OCI-LY3 (cell line): ENCODE data around the gene SMURF1.

Experiments used
- EZH2phosphoT487 ChIP-seq: fragments of 200-600 bp; shearing (Covaris generic); IDR thresholded peaks from 2 replicates; pipeline ENCODE4 v1.6.1; 2018; ENCODE audit warnings: antibody characterized with exemption, mixed run types, low read depth
- TF ChIP-seq, protein P1 (sequence below): fragments of 200-600, 300-600 bp; sonication (generic); IDR thresholded peaks from 2 replicates; pipeline ENCODE4 v1.5.1; 2014; ENCODE audit warnings: antibody characterized with exemption, low read length, low read depth

DNA sequence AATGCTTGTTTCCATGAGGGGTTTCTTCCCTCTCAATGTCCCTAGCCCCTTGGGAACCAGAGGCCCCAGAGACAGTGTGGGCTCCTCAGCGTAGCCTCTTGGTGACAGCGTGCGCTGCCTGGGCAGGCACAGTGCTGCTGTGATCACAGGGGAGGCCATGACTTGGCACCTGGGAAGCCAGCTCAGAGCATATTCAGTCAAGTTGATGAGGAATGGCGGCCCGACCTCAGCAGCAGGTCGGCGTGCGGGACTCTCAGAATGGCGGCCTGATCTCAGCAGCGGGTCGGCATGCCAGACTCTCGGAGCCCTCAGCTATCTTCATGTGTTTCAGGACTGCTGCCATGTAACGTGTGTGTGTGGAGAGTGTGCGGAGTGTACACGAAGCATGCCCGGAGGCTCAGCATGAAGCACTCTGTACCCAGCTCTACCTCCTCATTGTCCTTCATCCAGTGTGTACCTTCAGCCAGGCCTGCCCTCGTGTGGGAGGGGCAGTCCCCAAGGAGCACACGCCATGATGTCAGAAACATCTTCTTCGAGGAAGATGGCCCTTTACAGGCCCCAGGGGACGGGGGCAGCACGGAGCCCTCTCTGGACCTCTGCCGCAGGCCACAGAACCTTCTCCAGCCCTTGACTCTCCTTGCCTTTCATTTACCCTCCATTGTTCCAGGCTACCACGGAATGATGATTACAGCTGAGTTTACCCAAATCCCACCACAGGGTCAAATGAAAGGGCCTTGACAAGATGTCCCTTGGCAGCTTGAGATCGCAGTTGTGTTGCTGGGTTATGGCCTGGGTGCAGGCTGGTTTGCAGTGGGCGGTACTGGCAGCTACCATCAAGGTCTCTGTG lies 130.4 kb downstream of the SMURF1 start:
- TF ChIP-seq, protein P1, sequence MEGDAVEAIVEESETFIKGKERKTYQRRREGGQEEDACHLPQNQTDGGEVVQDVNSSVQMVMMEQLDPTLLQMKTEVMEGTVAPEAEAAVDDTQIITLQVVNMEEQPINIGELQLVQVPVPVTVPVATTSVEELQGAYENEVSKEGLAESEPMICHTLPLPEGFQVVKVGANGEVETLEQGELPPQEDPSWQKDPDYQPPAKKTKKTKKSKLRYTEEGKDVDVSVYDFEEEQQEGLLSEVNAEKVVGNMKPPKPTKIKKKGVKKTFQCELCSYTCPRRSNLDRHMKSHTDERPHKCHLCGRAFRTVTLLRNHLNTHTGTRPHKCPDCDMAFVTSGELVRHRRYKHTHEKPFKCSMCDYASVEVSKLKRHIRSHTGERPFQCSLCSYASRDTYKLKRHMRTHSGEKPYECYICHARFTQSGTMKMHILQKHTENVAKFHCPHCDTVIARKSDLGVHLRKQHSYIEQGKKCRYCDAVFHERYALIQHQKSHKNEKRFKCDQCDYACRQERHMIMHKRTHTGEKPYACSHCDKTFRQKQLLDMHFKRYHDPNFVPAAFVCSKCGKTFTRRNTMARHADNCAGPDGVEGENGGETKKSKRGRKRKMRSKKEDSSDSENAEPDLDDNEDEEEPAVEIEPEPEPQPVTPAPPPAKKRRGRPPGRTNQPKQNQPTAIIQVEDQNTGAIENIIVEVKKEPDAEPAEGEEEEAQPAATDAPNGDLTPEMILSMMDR, result no peak
- no peak for TF ChIP-seq EZH2phosphoT487
